Activated T-cell treated with anti-CD3 and anti-CD28 coated beads, Interleukin-2, amount 50 U/mL, for 72 hours (primary cell): Measurements from ENCODE around the gene SDC4. TPM values are rescaled to one million over a fixed set of nuclear protein-coding genes. Genes with fewer than 3 reads are reported as not detected.
A peak's percentile ranks its signal among the peaks of the same experiment; 100 is the strongest.

ENCODE experiments used
- ATAC-seq, 2 donors: fragments of 150-1000 bp; cut with Tn5 transposase; replicated peaks in 1 of 2; 2 replicates each; pipeline ENCODE4 v1.10.0; 2021; ENCODE audit warnings: moderate library complexity in 2 of 2, mild to moderate bottlenecking in 1 of 2
- DNase-seq, 2 donors: peaks; one replicate each; pipeline ENCODE4 v3.0.0; 2021 to 2022; ENCODE audit warnings: mixed read lengths in 1 of 2
- H3K27ac Mint-ChIP-seq: one replicate; pipeline ENCODE4 v1.8.0; 2022; ENCODE audit warnings: mild to moderate bottlenecking, moderate library complexity, mixed read lengths
- H3K27me3 Mint-ChIP-seq: one replicate; pipeline ENCODE4 v1.8.0; 2022; ENCODE audit warnings: low read depth, mixed read lengths
- H3K36me3 Mint-ChIP-seq, 2 donors: one replicate each; pipeline ENCODE4 v1.8.0; 2022; ENCODE audit warnings: mixed read lengths in 2 of 2, mild to moderate bottlenecking in 1 of 2; ENCODE audit not compliant: insufficient read depth in 2 of 2
- H3K4me1 Mint-ChIP-seq: one replicate; pipeline ENCODE4 v1.8.0; 2022; ENCODE audit warnings: low read depth, mixed read lengths
- H3K4me3 Mint-ChIP-seq, 2 donors: one replicate each; pipeline ENCODE4 v1.8.0; 2022; ENCODE audit warnings: mild to moderate bottlenecking in 2 of 2, mixed read lengths in 2 of 2, moderate library complexity in 2 of 2
- H3K9me3 Mint-ChIP-seq, 2 donors: one replicate each; pipeline ENCODE4 v1.8.0; 2022; ENCODE audit warnings: mixed read lengths in 2 of 2
- total RNA-seq, 2 donors: library from RNA; stranded (reverse); gene quantifications; one replicate each; pipeline ENCODE4 v1.2.3, GENCODE V29; 2022

SDC4 gene
- total RNA-seq: 10 to 100 TPM; 37.7 to 51.1 TPM

GRCh38 chr20:45347936-45348778 lies at the start of gene SDC4:
Gene SDC4 (minus strand): TSS chr20:45348424. CDS start chr20:45348384, 40 bp downstream.
- Mint-ChIP-seq H3K27me3 (no peaks in the 10 kb centered on the region), H3K27ac (peak within 1 kb of the TSS; percentile 68), H3K4me3 (peak within 1 kb of the TSS; percentile 90), H3K9me3 (no peaks in the 10 kb centered on the region), H3K36me3 (peaks cover 4 to 6% of the 10 kb centered on the region in 2 donors), H3K4me1 (peaks cover 47% of the 10 kb centered on the region)
- peak; percentile 86 to 88 for ATAC-seq
- peak; percentile 77 to 81 for DNase-seq

- no peak overlapping the region for H3K4me3 Mint-ChIP-seq
Observed at GRCh38 chr20:45395114-45395415, 46.8 kb upstream of the SDC4 start.

GRCh38 chr20:45394221-45395113 lies 46.2 kb upstream of the SDC4 start:
- ATAC-seq: no peak
- H3K9me3 Mint-ChIP-seq: no peaks in the 10 kb centered on the region
- peaks cover 0 to 2% of the 10 kb centered on the region in 2 donors for H3K36me3 Mint-ChIP-seq
- H3K4me3 Mint-ChIP-seq: no peak overlapping the region
- H3K27ac Mint-ChIP-seq: no peak overlapping the region
- H3K27me3 Mint-ChIP-seq: no peaks in the 10 kb centered on the region
- DNase-seq: no peak
- peaks cover 10% of the 10 kb centered on the region for H3K4me1 Mint-ChIP-seq

More at GRCh38 chr20:45395114-45395415, 46.8 kb upstream of the SDC4 start:
- H3K27me3 Mint-ChIP-seq: no peaks in the 10 kb centered on the region
- peaks cover 1 to 2% of the 10 kb centered on the region in 2 donors for H3K9me3 Mint-ChIP-seq
- no peak for DNase-seq
- H3K36me3 Mint-ChIP-seq: peaks cover 6 to 8% of the 10 kb centered on the region in 2 donors
- ATAC-seq: no peak
- no peak overlapping the region for H3K27ac Mint-ChIP-seq
- H3K4me1 Mint-ChIP-seq: peaks cover 10% of the 10 kb centered on the region

GRCh38 chr20:45392733-45393132 lies 44.5 kb upstream of the SDC4 start:
- ATAC-seq (no peak), DNase-seq (no peak)
- Mint-ChIP-seq H3K4me3 (no peak overlapping the region), H3K36me3 (peaks cover 0 to 2% of the 10 kb centered on the region in 2 donors), H3K4me1 (peaks cover 21% of the 10 kb centered on the region), H3K27ac (no peak overlapping the region), H3K9me3 (peaks cover 0 to 4% of the 10 kb centered on the region in 2 donors), H3K27me3 (no peaks in the 10 kb centered on the region)

GRCh38 chr20:45391559-45391958 lies 43.3 kb upstream of the SDC4 start:
- DNase-seq (no peak), ATAC-seq (no peak)
- Mint-ChIP-seq H3K9me3 (peaks cover 4 to 5% of the 10 kb centered on the region in 2 donors), H3K4me3 (peak overlapping the region in 1 of 2 donors; percentile 8), H3K27ac (peak overlapping the region; percentile 34), H3K36me3 (peaks cover 5 to 6% of the 10 kb centered on the region in 2 donors), H3K27me3 (no peaks in the 10 kb centered on the region), H3K4me1 (peaks cover 33% of the 10 kb centered on the region)

- H3K9me3 Mint-ChIP-seq: peaks cover 4 to 5% of the 10 kb centered on the region in 2 donors
- ATAC-seq: no peak
- no peaks in the 10 kb centered on the region for H3K27me3 Mint-ChIP-seq
- H3K27ac Mint-ChIP-seq: no peak overlapping the region
- H3K4me3 Mint-ChIP-seq: no peak overlapping the region
- no peak for DNase-seq
- H3K36me3 Mint-ChIP-seq: peaks cover 5 to 6% of the 10 kb centered on the region in 2 donors
- H3K4me1 Mint-ChIP-seq: peaks cover 35% of the 10 kb centered on the region
Observed at GRCh38 chr20:45390931-45391330, 42.7 kb upstream of the SDC4 start.

GRCh38 chr20:45387274-45387673 lies 39.0 kb upstream of the SDC4 start:
- ATAC-seq (peak; percentile 33 to 61), DNase-seq (no peak)
- Mint-ChIP-seq H3K4me1 (peaks cover 35% of the 10 kb centered on the region), H3K36me3 (peaks cover 5 to 6% of the 10 kb centered on the region in 2 donors), H3K27me3 (no peaks in the 10 kb centered on the region), H3K27ac (no peak overlapping the region), H3K9me3 (peaks cover 4 to 5% of the 10 kb centered on the region in 2 donors), H3K4me3 (no peak overlapping the region)

- H3K4me3 Mint-ChIP-seq: no peak within 1 kb of the TSS
Observed at GRCh38 chr20:45378191-45378590, 30.0 kb upstream of the SDC4 start, which contains the start of gene TP53TG5. Gene TP53TG5 (minus strand): TSS chr20:45378325. CDS start chr20:45378236, 89 bp downstream.

GRCh38 chr20:45377269-45377668 lies 29.0 kb upstream of the SDC4 start:
- DNase-seq: no peak
- Mint-ChIP-seq H3K4me1 (peaks cover 29% of the 10 kb centered on the region), H3K36me3 (peaks cover 0 to 2% of the 10 kb centered on the region in 2 donors), H3K9me3 (no peaks in the 10 kb centered on the region), H3K27me3 (no peaks in the 10 kb centered on the region), H3K4me3 (no peak overlapping the region), H3K27ac (no peak overlapping the region)
- no peak for ATAC-seq

More at GRCh38 chr20:45378191-45378590, 30.0 kb upstream of the SDC4 start, which contains the start of gene TP53TG5:
- no peak for DNase-seq
- no peaks in the 10 kb centered on the region for H3K9me3 Mint-ChIP-seq
- H3K27ac Mint-ChIP-seq: no peak within 1 kb of the TSS
- H3K36me3 Mint-ChIP-seq: peaks cover 0 to 2% of the 10 kb centered on the region in 2 donors
- peaks cover 24% of the 10 kb centered on the region for H3K4me1 Mint-ChIP-seq
- no peaks in the 10 kb centered on the region for H3K27me3 Mint-ChIP-seq
- no peak for ATAC-seq

GRCh38 chr20:45374966-45375365 lies 26.7 kb upstream of the SDC4 start:
- no peak overlapping the region for H3K4me3 Mint-ChIP-seq
- DNase-seq (no peak), ATAC-seq (no peak)
- H3K36me3 Mint-ChIP-seq: no peaks in the 10 kb centered on the region
- H3K4me1 Mint-ChIP-seq: peaks cover 33% of the 10 kb centered on the region
- no peaks in the 10 kb centered on the region for H3K27me3 Mint-ChIP-seq
- no peaks in the 10 kb centered on the region for H3K9me3 Mint-ChIP-seq
- H3K27ac Mint-ChIP-seq: no peak overlapping the region

GRCh38 chr20:45374101-45374467 lies 25.9 kb upstream of the SDC4 start:
- Mint-ChIP-seq H3K27ac (peak overlapping the region; percentile 33), H3K9me3 (no peaks in the 10 kb centered on the region), H3K4me3 (peak overlapping the region; percentile 82 to 84), H3K4me1 (peaks cover 34% of the 10 kb centered on the region), H3K27me3 (no peaks in the 10 kb centered on the region), H3K36me3 (no peaks in the 10 kb centered on the region)
- ATAC-seq: no peak
- no peak for DNase-seq

GRCh38 chr20:45373353-45374100 lies 25.3 kb upstream of the SDC4 start:
- Mint-ChIP-seq H3K9me3 (no peaks in the 10 kb centered on the region), H3K4me1 (peaks cover 36% of the 10 kb centered on the region), H3K4me3 (peak overlapping the region; percentile 82 to 84), H3K27ac (no peak overlapping the region), H3K36me3 (no peaks in the 10 kb centered on the region), H3K27me3 (no peaks in the 10 kb centered on the region)
- ATAC-seq: peak; percentile 93
- peak; percentile 92 to 95 for DNase-seq
